Type B pancreatic cell (in vitro differentiated cells): Measurements from ENCODE around the gene DDX51. TPM values are rescaled to one million over a fixed set of nuclear protein-coding genes. Genes with fewer than 3 reads are reported as not detected.

Experiments
- DNase-seq: peaks from one replicate; pipeline ENCODE4 v3.0.0; 2021; ENCODE audit warnings: mixed read lengths; ENCODE audit not compliant: unreplicated experiment; ENCODE audit errors: extremely low spot score
- H3K27ac Mint-ChIP-seq: 2 replicates; pipeline ENCODE4 v1.8.0; 2021; ENCODE audit warnings: mild to moderate bottlenecking, mixed read lengths
- H3K27me3 Mint-ChIP-seq: 2 replicates; pipeline ENCODE4 v1.8.0; 2021; ENCODE audit warnings: mixed read lengths
- H3K36me3 Mint-ChIP-seq: 2 replicates; pipeline ENCODE4 v1.8.0; 2021; ENCODE audit warnings: mixed read lengths
- H3K4me1 Mint-ChIP-seq: one replicate; pipeline ENCODE4 v1.8.0; 2021; ENCODE audit warnings: mixed read lengths; ENCODE audit not compliant: unreplicated experiment
- H3K4me3 Mint-ChIP-seq: 2 replicates; pipeline ENCODE4 v1.8.0; 2021; ENCODE audit warnings: mild to moderate bottlenecking, mixed read lengths
- H3K9me3 Mint-ChIP-seq: 2 replicates; pipeline ENCODE4 v1.8.0; 2021; ENCODE audit warnings: mixed read lengths
- total RNA-seq: library from RNA; stranded (reverse); gene quantifications from 2 replicates; pipeline ENCODE4 v1.2.1, GENCODE V29; 2021; ENCODE audit warnings: low replicate concordance
- TF ChIP-seq, protein P1 (sequence below): fragments of 200-600 bp; sonication (generic); conservative IDR thresholded peaks from 2 replicates; pipeline ENCODE4 v1.5.0; 2021; ENCODE audit warnings: antibody characterized with exemption, mild to moderate bottlenecking

Gene DDX51
- total RNA-seq, 1 donor from 2014 or later, result 30.5 TPM

DNA sequence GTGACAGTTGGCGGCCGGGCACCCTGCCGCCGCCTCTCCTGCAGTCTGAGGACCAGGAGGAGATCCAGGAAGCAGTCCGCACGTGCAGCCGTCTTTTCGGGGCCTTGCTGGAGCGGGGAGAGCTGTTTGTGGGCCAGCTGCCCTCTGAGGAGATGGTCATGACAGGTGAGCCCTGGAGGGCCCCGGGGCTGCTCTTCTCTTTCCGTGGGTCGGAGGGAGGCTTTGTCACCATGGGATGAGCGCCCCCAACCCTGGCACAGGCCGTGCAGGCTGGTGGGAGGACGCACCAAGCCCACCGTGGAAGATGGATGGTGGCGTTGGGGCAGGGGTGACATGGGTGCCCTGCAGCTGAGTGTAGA, 670 bp upstream of the DDX51 start:
- H3K4me1 Mint-ChIP-seq, result peaks cover 11% of the 10 kb centered on the region

DNA sequence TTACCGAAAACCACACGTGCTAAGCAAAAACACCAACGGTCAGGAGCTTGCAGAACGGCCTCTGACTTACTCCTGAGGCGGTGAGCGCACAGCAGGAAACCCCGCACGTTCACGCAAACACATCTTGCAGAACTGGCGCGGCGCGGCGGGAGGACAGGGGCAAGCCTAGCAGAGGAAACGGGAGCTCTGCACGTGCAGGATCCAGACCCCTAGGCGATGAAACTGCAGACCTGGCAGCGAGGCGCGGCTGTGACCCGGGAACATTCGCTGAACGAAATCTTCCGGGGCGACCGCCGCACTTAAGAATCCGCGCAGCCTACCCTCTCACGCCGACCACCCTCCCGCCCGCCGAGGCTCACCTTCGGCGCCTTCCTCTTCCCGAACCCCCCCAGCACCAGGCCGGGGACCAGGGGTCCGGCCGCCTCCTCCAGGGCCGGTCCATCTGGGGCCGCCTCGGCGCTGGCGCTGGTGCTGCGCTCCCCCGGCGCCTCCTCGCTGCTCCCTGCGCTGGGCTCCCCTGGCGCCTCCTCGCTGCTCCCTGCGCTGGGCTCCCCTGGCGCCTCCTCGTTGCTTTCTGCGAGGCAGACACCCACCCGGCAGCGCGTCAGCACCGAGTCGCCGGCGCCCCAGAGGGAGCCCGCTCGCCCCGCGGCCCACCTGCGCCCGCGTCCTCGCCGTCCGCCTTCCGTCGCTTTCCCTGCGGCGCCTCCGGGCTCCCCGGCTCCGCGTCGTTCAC, 615 bp downstream of the DDX51 start:
- peak; percentile 68 for DNase-seq
- peak overlapping the region; percentile 67 for H3K27ac Mint-ChIP-seq

More for the DNA sequence above, 670 bp upstream of the DDX51 start:
- H3K4me3 Mint-ChIP-seq, result peak overlapping the region; percentile 94
- peak overlapping the region; percentile 58 for H3K27ac Mint-ChIP-seq
- TF ChIP-seq, protein P1, sequence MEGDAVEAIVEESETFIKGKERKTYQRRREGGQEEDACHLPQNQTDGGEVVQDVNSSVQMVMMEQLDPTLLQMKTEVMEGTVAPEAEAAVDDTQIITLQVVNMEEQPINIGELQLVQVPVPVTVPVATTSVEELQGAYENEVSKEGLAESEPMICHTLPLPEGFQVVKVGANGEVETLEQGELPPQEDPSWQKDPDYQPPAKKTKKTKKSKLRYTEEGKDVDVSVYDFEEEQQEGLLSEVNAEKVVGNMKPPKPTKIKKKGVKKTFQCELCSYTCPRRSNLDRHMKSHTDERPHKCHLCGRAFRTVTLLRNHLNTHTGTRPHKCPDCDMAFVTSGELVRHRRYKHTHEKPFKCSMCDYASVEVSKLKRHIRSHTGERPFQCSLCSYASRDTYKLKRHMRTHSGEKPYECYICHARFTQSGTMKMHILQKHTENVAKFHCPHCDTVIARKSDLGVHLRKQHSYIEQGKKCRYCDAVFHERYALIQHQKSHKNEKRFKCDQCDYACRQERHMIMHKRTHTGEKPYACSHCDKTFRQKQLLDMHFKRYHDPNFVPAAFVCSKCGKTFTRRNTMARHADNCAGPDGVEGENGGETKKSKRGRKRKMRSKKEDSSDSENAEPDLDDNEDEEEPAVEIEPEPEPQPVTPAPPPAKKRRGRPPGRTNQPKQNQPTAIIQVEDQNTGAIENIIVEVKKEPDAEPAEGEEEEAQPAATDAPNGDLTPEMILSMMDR, result no peak
- H3K36me3 Mint-ChIP-seq, result peaks cover 3% of the 10 kb centered on the region
- H3K27me3 Mint-ChIP-seq, result no peaks in the 10 kb centered on the region
- DNase-seq, result no peak
- H3K9me3 Mint-ChIP-seq, result no peaks in the 10 kb centered on the region

DNA sequence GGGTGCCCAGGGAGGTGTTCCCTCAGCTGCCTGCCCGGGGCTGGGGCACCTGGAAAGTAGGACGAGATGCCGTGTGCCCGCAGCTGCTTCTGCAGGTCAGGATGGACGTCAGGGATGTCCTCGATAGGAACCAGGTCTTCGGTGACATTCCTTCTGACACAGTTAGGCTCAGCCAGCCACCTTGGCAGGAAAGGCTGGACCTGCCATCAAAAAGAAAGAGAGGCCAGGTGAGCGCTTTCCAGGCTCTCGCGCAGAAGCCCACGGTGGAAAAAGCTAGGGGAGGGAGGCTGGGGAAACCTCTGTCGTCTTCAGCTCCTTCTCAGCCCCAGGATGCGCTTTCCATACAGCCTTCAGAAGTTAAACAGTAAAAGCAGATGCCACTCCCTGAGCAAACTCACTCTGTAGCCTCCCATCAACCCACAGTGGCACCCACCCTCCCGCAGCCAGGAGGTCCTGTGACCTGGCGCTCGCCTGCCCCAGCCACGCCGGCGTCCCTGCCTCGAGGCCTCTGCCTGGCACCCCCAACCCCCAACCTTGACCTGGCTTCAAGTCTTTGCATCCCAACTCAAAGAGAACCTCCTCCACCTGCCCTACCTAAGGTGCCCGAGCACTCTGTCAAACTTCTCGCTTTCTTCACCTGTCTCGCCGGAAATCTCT, 1.3 kb downstream of the DDX51 start:
- Mint-ChIP-seq H3K9me3 (no peaks in the 10 kb centered on the region), H3K27me3 (no peaks in the 10 kb centered on the region), H3K36me3 (peaks cover 9% of the 10 kb centered on the region), H3K27ac (peak overlapping the region; percentile 67), H3K4me3 (peak overlapping the region; percentile 84), H3K4me1 (peaks cover 11% of the 10 kb centered on the region)
- DNase-seq, result no peak
- TF ChIP-seq, protein P1, result no peak

More for the DNA sequence above, 615 bp downstream of the DDX51 start:
- Mint-ChIP-seq H3K27me3 (no peaks in the 10 kb centered on the region), H3K9me3 (no peaks in the 10 kb centered on the region), H3K36me3 (peaks cover 6% of the 10 kb centered on the region), H3K4me1 (peaks cover 11% of the 10 kb centered on the region), H3K4me3 (peak overlapping the region; percentile 84)
- TF ChIP-seq, protein P1, result no peak

DNA sequence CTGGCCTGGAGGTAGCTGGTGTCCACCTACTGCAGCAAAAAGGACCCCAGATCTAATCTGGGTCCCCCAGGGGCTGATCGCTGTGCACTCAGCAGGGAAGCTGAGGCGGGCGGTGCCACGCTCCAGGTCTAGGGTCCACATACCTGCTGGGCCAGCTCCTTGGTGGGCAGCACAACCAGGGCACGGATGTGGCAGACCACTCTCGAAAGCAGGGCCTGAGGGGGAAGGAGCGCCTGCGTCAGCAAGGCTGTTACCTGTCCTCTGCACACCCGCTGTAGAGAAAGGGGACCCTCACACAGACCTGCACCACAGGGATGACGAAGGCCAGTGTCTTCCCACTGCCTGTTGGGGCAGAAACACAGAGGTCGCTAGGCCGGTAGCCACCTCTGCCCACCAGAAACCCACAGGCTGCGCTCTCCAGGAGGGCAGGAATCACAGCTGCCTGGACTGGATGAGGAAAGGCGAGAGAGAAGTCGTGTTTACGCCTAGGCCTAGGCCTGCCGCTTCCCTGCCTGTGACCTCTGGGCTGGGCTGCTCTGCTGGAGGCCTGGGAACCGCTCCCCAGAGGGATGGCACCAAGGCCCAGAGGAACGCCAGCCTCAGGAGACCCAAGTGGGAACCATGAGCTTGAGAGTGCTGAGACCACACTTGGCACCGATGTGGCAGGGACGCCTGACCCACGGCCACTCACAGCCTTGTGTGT, 2.0 kb downstream of the DDX51 start:
- Mint-ChIP-seq H3K36me3 (peaks cover 10% of the 10 kb centered on the region), H3K9me3 (no peaks in the 10 kb centered on the region)

More for the DNA sequence above, 2.0 kb downstream of the DDX51 start:
- TF ChIP-seq, protein P1, result no peak
- no peaks in the 10 kb centered on the region for H3K27me3 Mint-ChIP-seq
- peaks cover 11% of the 10 kb centered on the region for H3K4me1 Mint-ChIP-seq
- peak overlapping the region; percentile 84 for H3K4me3 Mint-ChIP-seq
- H3K27ac Mint-ChIP-seq, result peak overlapping the region; percentile 48
- no peak for DNase-seq
